RWPE2 (cell line): ENCODE data around the gene FGF10.

Experiments used
- ATAC-seq: fragments of 200-7000 bp; cut with Tn5 transposase; 3 replicates; pipeline ENCODE4 v1.9.1; 2021; ENCODE audit warnings: low read depth
- DNase-seq: peaks from one replicate; pipeline ENCODE4 v3.0.0-alpha.2; 2020; ENCODE audit warnings: low spot score
- H3K27ac ChIP-seq: fragments of 450-650 bp; 2 replicates; pipeline ENCODE4 v1.5.1; 2017; ENCODE audit warnings: mild to moderate bottlenecking; ENCODE audit not compliant: poor library complexity, severe bottlenecking
- H3K27me3 ChIP-seq: fragments of 250-450 bp; sonication (Bioruptor Pico); 2 replicates; pipeline ENCODE4 v1.5.1; 2021; ENCODE audit warnings: mild to moderate bottlenecking, moderate library complexity; ENCODE audit not compliant: insufficient read depth, poor library complexity, severe bottlenecking
- H3K36me3 ChIP-seq: fragments of 250-450 bp; sonication (Bioruptor Pico); 2 replicates; pipeline ENCODE4 v1.5.1; 2020; ENCODE audit warnings: low read depth, mild to moderate bottlenecking, moderate library complexity
- H3K4me1 ChIP-seq: fragments of 250-450 bp; sonication (Bioruptor Pico); 2 replicates; pipeline ENCODE4 v1.5.1; 2021; ENCODE audit warnings: mild to moderate bottlenecking, moderate library complexity; ENCODE audit not compliant: insufficient read depth, poor library complexity, severe bottlenecking
- H3K4me3 ChIP-seq: fragments of 250-450 bp; sonication (Bioruptor Pico); 2 replicates; pipeline ENCODE4 v1.5.1; 2021; ENCODE audit warnings: mild to moderate bottlenecking, moderate library complexity; ENCODE audit not compliant: severe bottlenecking
- H3K9me3 ChIP-seq: fragments of 250-450 bp; sonication (Bioruptor Pico); 2 replicates; pipeline ENCODE4 v1.5.1; 2021; ENCODE audit warnings: mild to moderate bottlenecking, moderate library complexity; ENCODE audit not compliant: severe bottlenecking
- TF ChIP-seq, protein P1 (sequence below): fragments of 450-650 bp; IDR thresholded peaks from one replicate; pipeline ENCODE4 v1.5.1; 2017; ENCODE audit warnings: mild to moderate bottlenecking, moderate library complexity; ENCODE audit not compliant: poor library complexity, severe bottlenecking

Gene FGF10

DNA sequence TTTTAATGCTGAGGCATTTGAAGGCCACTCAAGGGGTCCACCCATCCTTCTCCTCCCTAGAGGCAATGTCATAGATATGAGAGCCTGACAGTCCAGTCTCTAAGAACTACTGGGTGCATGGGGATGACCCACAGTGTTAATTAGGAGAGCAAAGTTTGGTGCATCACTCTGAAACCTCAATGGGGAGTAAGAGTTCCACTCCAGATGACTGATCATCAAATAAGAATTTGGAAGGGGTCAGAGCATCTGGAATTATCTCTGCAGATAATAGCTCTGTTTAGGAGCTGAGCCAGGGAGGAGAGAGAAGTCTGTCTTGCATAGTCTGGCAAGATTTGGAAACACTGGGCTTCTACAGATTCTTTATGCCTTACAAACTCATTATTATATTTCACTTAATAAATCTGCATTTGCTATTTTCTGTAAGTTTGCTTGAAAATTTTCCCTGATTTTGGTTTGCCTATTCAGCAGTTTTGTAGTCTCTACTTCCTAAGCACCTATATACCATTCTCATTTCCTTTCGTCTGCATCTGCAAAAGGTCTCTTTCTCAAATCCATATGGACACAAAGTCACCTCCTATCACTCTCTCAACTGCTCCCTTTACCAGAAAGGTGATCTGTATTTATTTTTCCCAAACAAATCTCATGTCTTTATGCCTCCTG, 27.7 kb downstream of the FGF10 start:
- Histone ChIP-seq H3K4me3 (no peak overlapping the region), H3K27me3 (peaks cover 11% of the 10 kb centered on the region), H3K4me1 (no peaks in the 10 kb centered on the region), H3K36me3 (no peaks in the 10 kb centered on the region), H3K27ac (no peak overlapping the region), H3K9me3 (no peaks in the 10 kb centered on the region)
- DNase-seq, result no peak
- TF ChIP-seq, protein P1, sequence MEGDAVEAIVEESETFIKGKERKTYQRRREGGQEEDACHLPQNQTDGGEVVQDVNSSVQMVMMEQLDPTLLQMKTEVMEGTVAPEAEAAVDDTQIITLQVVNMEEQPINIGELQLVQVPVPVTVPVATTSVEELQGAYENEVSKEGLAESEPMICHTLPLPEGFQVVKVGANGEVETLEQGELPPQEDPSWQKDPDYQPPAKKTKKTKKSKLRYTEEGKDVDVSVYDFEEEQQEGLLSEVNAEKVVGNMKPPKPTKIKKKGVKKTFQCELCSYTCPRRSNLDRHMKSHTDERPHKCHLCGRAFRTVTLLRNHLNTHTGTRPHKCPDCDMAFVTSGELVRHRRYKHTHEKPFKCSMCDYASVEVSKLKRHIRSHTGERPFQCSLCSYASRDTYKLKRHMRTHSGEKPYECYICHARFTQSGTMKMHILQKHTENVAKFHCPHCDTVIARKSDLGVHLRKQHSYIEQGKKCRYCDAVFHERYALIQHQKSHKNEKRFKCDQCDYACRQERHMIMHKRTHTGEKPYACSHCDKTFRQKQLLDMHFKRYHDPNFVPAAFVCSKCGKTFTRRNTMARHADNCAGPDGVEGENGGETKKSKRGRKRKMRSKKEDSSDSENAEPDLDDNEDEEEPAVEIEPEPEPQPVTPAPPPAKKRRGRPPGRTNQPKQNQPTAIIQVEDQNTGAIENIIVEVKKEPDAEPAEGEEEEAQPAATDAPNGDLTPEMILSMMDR, result no peak
- no peak for ATAC-seq

DNA sequence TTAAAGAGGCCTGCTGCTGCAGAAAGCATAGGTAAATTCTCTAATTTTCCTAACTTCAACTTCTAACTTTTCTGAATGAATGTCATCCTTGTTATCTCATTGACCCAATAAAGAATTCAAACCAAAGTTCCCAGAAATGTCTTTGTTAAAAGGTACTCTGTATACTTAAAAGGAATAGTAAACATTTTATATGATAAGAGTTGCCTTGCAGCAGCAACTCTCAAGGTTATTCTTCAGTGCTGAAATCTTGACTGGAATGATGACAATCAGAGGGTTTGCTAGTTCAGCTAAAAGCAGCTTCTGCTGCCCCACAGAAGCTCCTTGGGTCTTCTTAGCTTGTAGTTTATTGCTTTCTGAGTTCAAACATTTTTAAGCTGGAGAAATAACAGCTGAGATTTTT, 28.3 kb downstream of the FGF10 start:
- ATAC-seq (no peak), DNase-seq (no peak)
- Histone ChIP-seq H3K27me3 (peaks cover 11% of the 10 kb centered on the region), H3K36me3 (no peaks in the 10 kb centered on the region), H3K4me1 (no peaks in the 10 kb centered on the region), H3K27ac (no peak overlapping the region), H3K9me3 (no peaks in the 10 kb centered on the region), H3K4me3 (no peak overlapping the region)
- TF ChIP-seq, protein P1, result no peak

DNA sequence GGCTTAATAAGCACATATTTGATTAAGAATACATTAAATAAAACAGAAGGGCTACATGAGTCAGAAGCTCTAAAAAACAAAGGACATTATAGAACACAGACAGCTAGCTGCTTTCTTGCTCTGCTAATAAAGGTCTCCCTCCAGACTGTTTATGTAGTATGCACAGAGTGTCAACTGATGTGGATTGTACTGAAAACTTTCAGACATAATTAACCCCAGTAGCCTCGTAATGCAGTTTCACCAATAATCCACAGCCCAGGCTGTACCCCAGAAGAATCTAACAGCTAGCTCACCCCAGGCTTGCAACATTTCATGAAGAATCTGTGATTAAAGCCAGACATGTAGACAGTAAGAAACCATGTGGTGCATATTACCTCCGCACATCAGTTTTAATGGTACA, 30.8 kb downstream of the FGF10 start:
- Histone ChIP-seq H3K9me3 (no peaks in the 10 kb centered on the region), H3K4me3 (no peak overlapping the region), H3K27me3 (peaks cover 11% of the 10 kb centered on the region), H3K36me3 (no peaks in the 10 kb centered on the region), H3K27ac (no peak overlapping the region), H3K4me1 (no peaks in the 10 kb centered on the region)
- ATAC-seq (no peak), DNase-seq (no peak)
- TF ChIP-seq, protein P1, result no peak

DNA sequence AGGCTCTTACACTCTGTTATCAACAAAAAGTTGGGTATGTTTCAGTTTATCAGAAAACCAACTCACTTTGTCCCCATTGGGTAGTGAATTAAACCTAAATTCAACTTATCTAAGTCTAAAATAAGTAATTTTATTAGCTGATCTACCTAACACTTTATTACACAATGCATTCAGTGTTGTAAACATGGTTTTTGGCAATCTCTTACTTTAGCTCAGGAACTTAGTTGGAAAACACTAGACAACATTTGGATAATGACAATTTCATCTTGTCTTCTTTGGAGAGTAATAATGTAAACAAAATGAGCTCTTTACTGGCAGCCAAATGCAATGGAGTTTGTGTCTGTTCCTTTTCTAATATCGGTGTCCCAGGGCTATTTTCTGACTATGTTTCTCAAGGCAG, 33.0 kb downstream of the FGF10 start:
- Histone ChIP-seq H3K4me1 (no peaks in the 10 kb centered on the region), H3K4me3 (no peak overlapping the region), H3K27ac (no peak overlapping the region), H3K27me3 (peaks cover 14% of the 10 kb centered on the region), H3K9me3 (no peaks in the 10 kb centered on the region), H3K36me3 (no peaks in the 10 kb centered on the region)
- DNase-seq, result no peak
- ATAC-seq, result no peak
- TF ChIP-seq, protein P1, result no peak

DNA sequence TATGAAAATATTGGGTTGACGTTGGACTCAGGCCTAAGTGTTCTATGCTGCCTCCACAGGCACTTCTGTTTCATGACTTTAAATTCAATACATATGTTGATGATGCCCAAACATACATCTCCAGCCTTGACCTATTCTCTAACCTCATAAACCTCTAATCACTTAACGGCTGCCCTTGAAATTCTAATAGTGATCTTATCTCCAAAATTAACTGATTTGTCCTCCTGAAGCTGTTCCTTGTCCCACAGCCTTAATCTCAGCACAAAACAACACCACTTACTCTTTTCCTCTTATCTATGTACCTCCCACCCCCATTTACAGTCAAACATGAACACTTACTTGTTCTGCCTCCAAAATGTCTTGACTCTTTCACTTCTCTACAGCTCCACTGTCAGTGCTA, 43.3 kb downstream of the FGF10 start:
- TF ChIP-seq, protein P1, result no peak
- ATAC-seq, result no peak
- H3K27me3 ChIP-seq, result peaks cover 16% of the 10 kb centered on the region

More for the DNA sequence above, 43.3 kb downstream of the FGF10 start:
- H3K9me3 ChIP-seq, result peaks cover 4% of the 10 kb centered on the region
- no peak overlapping the region for H3K27ac ChIP-seq
- H3K4me3 ChIP-seq, result no peak overlapping the region
- H3K4me1 ChIP-seq, result no peaks in the 10 kb centered on the region
- DNase-seq, result no peak
- no peaks in the 10 kb centered on the region for H3K36me3 ChIP-seq
